Measurements from ENCODE around the gene GTF2B. TPM values are rescaled to one million over a fixed set of nuclear protein-coding genes. Genes with fewer than 3 reads are reported as not detected.
"Not testable (repeated sequence)": the region's sequence is repeated elsewhere in the genome, so short reads cannot be mapped to it uniquely, and the experiment has no call there.

Gene GTF2B
- total RNA-seq, 1 donor from 2014 or later = 52.7 TPM

DNA sequence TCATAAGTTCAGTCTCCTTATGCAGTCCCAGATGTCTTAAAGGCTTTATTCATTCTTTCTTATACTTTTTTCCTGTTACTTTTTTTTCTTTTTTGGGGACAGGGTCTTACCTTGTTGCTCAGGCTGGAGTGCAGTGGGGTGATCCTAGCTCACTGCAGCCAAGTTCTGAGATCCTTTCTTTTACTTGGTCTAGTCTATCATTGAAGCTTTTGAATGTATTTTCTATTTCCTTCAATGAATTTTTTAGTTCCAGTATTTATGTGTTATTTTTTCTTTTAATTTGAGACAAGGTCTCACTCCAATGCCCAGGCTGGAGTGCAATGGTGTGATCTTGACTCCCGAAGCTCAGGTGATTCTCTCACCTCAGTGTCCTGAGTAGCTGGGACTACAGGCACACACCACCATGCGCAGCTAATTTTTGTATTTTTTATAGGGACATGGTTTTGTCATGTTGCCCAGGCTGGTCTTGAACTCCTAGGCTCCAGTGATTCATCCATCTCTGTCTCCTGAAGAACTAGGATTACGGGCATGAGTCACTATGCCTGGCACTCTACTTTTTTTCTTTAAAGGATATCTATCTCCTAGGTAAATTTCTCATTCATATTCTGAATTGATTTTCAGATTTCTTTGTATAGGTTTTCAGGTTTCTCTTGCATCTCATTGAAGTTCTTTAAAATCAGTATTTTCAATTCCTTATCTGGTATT, 26.1 kb upstream of the GTF2B start:
- no peaks in the 10 kb centered on the region for H3K27me3 ChIP-seq (ENCODE audit: control insufficient read depth in 3 of 3, insufficient read depth in 3 of 3, low read length in 3 of 3)

DNA sequence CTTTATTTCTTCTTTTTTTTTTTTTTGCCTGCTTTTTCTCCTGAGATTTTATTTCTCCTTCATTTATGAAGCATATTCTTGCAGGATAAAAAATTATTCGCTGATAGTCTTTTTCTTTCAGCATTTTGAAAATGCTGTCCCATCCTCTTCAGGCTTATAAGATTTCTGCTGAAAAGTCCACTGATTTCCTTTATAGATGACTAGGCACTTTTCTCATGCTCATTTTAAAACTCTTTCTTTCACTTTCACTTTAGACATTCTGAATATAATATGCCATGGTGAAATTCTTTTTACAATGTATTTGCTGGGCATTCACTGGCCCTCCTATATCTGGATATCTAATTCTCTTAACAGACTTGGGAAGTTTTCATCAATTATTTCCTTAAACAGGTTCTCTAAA, 25.5 kb upstream of the GTF2B start:
- peaks cover 3 to 6% (median 4%) of the 10 kb centered on the region in 3 donors for H3K9me3 ChIP-seq (ENCODE audit: control insufficient read depth in 3 of 3, low read length in 3 of 3)
- no peak overlapping the region for H3K27ac ChIP-seq (ENCODE audit: low read depth, low read length)
- no peak overlapping the region for H3K4me3 ChIP-seq (ENCODE audit: low read length in 3 of 3)
- no peaks in the 10 kb centered on the region for H3K27me3 ChIP-seq (ENCODE audit: control insufficient read depth in 3 of 3, insufficient read depth in 3 of 3, low read length in 3 of 3)
- no peaks in the 10 kb centered on the region for H3K4me1 ChIP-seq (ENCODE audit: control insufficient read depth in 3 of 3, insufficient read depth in 3 of 3, low read length in 3 of 3)
- H3K9ac ChIP-seq (ENCODE audit: low read depth in 1 of 3, low read length in 3 of 3) = no peak overlapping the region
- H3K36me3 ChIP-seq (ENCODE audit: control insufficient read depth in 3 of 3, insufficient read depth in 3 of 3, low read length in 3 of 3) = peaks cover 6 to 13% (median 8%) of the 10 kb centered on the region in 3 donors

More for the DNA sequence above, 26.1 kb upstream of the GTF2B start:
- peaks cover 3 to 6% (median 4%) of the 10 kb centered on the region in 3 donors for H3K9me3 ChIP-seq (ENCODE audit: control insufficient read depth in 3 of 3, low read length in 3 of 3)
- no peak overlapping the region for H3K9ac ChIP-seq (ENCODE audit: low read depth in 1 of 3, low read length in 3 of 3)
- H3K27ac ChIP-seq (ENCODE audit: low read depth, low read length) = no peak overlapping the region
- no peaks in the 10 kb centered on the region for H3K4me1 ChIP-seq (ENCODE audit: control insufficient read depth in 3 of 3, insufficient read depth in 3 of 3, low read length in 3 of 3)
- H3K36me3 ChIP-seq (ENCODE audit: control insufficient read depth in 3 of 3, insufficient read depth in 3 of 3, low read length in 3 of 3) = peaks cover 6 to 17% (median 8%) of the 10 kb centered on the region in 3 donors
- H3K4me3 ChIP-seq (ENCODE audit: low read length in 3 of 3) = no peak overlapping the region

DNA sequence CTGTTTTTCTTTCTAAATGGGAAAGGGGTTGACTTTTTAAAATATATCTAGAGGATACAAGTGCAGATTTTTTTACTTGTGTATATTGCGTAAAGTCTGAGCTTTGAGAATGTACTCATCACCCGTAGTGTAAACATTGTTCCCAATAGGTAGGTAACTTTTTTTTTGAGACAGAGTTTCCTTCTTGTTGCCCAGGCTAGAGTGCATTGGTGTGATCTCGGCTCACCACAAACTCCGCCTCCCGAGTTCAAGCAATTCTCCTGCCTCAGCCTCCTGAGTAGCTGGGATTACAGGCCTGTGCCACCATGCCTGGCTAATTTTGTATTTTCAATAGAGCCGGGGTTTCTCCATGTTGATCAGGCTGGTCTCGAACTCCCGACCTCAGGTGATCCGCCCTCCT, 20.4 kb upstream of the GTF2B start:
- not testable (repeated sequence) for H3K27me3 ChIP-seq (ENCODE audit: control insufficient read depth in 3 of 3, insufficient read depth in 3 of 3, low read length in 3 of 3); H3K9ac ChIP-seq (ENCODE audit: low read depth in 1 of 3, low read length in 3 of 3); H3K36me3 ChIP-seq (ENCODE audit: control insufficient read depth in 3 of 3, insufficient read depth in 3 of 3, low read length in 3 of 3)

DNA sequence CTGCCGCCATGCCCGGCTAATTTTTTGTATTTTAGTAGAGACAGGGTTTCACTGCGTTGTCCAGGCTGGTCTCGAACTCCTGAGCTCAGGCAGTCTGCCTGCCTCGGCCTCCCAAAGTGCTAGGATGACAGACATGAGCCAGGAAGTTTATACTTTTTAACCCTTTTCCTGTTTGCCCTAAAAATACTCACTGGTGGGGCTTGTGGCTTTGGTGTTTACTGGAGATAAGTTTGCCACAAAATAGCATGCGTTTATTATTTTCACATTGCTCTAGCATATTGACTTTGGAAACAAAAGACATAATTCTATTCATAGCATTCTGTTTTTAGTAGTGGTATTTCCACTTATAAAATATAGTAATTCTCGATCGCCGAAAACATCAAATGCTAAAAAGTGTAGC, 19.8 kb upstream of the GTF2B start:
- no peak overlapping the region for H3K27ac ChIP-seq (ENCODE audit: low read depth, low read length)
- no peaks in the 10 kb centered on the region for H3K9me3 ChIP-seq (ENCODE audit: control insufficient read depth in 3 of 3, low read length in 3 of 3)
- no peaks in the 10 kb centered on the region for H3K4me1 ChIP-seq (ENCODE audit: control insufficient read depth in 3 of 3, insufficient read depth in 3 of 3, low read length in 3 of 3)
- H3K4me3 ChIP-seq (ENCODE audit: low read length in 3 of 3) = no peak overlapping the region
- H3K36me3 ChIP-seq (ENCODE audit: control insufficient read depth in 3 of 3, insufficient read depth in 3 of 3, low read length in 3 of 3) = no peaks in the 10 kb centered on the region
- H3K27me3 ChIP-seq (ENCODE audit: control insufficient read depth in 3 of 3, insufficient read depth in 3 of 3, low read length in 3 of 3) = no peaks in the 10 kb centered on the region
- H3K9ac ChIP-seq (ENCODE audit: low read depth in 1 of 3, low read length in 3 of 3) = no peak overlapping the region

More for the DNA sequence above, 20.4 kb upstream of the GTF2B start:
- H3K9me3 ChIP-seq (ENCODE audit: control insufficient read depth in 3 of 3, low read length in 3 of 3); H3K4me1 ChIP-seq (ENCODE audit: control insufficient read depth in 3 of 3, insufficient read depth in 3 of 3, low read length in 3 of 3); H3K4me3 ChIP-seq (ENCODE audit: low read length in 3 of 3); H3K27ac ChIP-seq (ENCODE audit: low read depth, low read length): not testable (repeated sequence)

DNA sequence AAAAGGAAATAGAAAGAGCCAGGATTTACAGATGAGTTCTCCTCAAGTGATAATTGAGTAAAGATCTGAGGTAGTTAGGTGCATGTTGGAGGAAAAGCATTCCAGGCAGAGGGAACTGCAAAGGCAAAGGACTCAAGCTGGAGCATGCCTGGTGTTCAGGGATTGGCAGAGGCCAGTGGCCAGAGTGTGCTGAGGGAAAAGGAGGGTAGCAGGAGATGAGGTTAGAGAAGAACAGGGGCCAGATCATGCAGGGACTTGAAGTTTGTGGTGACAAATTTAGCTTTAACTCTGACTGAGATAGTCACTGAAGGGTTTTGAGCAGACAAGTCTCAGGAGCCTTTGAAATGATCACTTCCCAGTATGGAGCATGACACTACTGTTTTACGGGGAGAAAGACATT, 19.0 kb upstream of the GTF2B start:
- Histone ChIP-seq H3K9me3 (ENCODE audit: control insufficient read depth in 3 of 3, low read length in 3 of 3) (no peaks in the 10 kb centered on the region), H3K9ac (ENCODE audit: low read depth in 1 of 3, low read length in 3 of 3) (no peak overlapping the region), H3K4me1 (ENCODE audit: control insufficient read depth in 3 of 3, insufficient read depth in 3 of 3, low read length in 3 of 3) (no peaks in the 10 kb centered on the region), H3K36me3 (ENCODE audit: control insufficient read depth in 3 of 3, insufficient read depth in 3 of 3, low read length in 3 of 3) (no peaks in the 10 kb centered on the region), H3K27me3 (ENCODE audit: control insufficient read depth in 3 of 3, insufficient read depth in 3 of 3, low read length in 3 of 3) (no peaks in the 10 kb centered on the region), H3K27ac (ENCODE audit: low read depth, low read length) (no peak overlapping the region), H3K4me3 (ENCODE audit: low read length in 3 of 3) (no peak overlapping the region)

DNA sequence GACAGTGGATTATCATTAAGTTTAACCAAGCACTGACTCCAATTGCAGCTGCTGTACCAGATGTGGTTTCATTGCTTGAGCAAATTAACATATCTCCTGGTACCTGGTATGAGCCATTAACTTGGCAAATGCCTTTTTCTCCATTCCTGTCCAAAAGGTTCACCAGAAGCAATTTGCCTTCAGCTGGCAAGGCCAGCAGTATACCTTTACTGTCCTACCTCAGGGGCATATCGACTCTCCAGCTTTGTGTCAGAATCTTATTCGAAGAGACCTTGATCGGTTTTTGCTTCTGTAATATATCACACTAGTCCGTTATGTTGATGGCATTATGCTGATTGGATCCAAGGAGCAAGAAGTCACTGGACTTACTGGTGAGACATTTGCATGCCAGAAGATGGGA, 9.5 kb upstream of the GTF2B start:
- no peaks in the 10 kb centered on the region for H3K9me3 ChIP-seq (ENCODE audit: control insufficient read depth in 3 of 3, low read length in 3 of 3)
- no peak overlapping the region for H3K4me3 ChIP-seq (ENCODE audit: low read length in 3 of 3)
- H3K4me1 ChIP-seq (ENCODE audit: control insufficient read depth in 3 of 3, insufficient read depth in 3 of 3, low read length in 3 of 3) = no peaks in the 10 kb centered on the region
- no peaks in the 10 kb centered on the region for H3K27me3 ChIP-seq (ENCODE audit: control insufficient read depth in 3 of 3, insufficient read depth in 3 of 3, low read length in 3 of 3)
- no peak overlapping the region for H3K27ac ChIP-seq (ENCODE audit: low read depth, low read length)
- no peak overlapping the region for H3K9ac ChIP-seq (ENCODE audit: low read depth in 1 of 3, low read length in 3 of 3)
- H3K36me3 ChIP-seq (ENCODE audit: control insufficient read depth in 3 of 3, insufficient read depth in 3 of 3, low read length in 3 of 3) = no peaks in the 10 kb centered on the region

DNA sequence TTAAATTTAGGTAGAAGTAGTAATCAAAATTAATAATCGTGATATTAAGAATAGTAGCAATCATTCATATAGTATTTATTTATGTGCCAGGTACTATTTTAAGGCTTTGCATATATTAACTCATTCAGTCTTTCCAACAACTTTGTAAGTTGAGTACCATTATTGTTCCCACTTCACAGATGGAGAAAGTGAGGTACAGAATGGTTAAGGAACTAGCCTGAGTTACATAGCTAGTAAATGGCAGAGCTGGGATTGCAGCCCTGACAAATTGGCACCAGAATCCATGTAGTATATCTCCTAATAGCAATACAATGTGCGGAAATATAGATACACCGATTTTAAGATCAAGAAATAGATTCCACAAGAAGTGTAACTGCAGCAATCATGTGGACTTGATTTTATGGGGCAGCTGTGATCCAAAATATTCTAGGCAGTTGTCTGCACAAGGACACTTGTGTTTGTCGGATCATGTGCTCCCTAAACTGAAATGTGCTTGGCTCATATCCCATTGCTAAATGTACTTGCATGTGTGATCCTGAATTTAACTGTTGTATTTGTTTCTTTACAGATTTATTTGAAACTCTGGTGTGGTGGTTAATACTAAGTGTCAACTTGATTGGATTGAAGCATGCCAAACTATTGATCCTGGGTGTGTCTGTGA, 5.8 kb upstream of the GTF2B start:
- Histone ChIP-seq H3K4me3 (ENCODE audit: low read length in 3 of 3) (no peak overlapping the region), H3K36me3 (ENCODE audit: control insufficient read depth in 3 of 3, insufficient read depth in 3 of 3, low read length in 3 of 3) (no peaks in the 10 kb centered on the region), H3K9me3 (ENCODE audit: control insufficient read depth in 3 of 3, low read length in 3 of 3) (no peaks in the 10 kb centered on the region), H3K4me1 (ENCODE audit: control insufficient read depth in 3 of 3, insufficient read depth in 3 of 3, low read length in 3 of 3) (no peaks in the 10 kb centered on the region), H3K27ac (ENCODE audit: low read depth, low read length) (no peak overlapping the region), H3K9ac (ENCODE audit: low read depth in 1 of 3, low read length in 3 of 3) (no peak overlapping the region), H3K27me3 (ENCODE audit: control insufficient read depth in 3 of 3, insufficient read depth in 3 of 3, low read length in 3 of 3) (no peaks in the 10 kb centered on the region)

DNA sequence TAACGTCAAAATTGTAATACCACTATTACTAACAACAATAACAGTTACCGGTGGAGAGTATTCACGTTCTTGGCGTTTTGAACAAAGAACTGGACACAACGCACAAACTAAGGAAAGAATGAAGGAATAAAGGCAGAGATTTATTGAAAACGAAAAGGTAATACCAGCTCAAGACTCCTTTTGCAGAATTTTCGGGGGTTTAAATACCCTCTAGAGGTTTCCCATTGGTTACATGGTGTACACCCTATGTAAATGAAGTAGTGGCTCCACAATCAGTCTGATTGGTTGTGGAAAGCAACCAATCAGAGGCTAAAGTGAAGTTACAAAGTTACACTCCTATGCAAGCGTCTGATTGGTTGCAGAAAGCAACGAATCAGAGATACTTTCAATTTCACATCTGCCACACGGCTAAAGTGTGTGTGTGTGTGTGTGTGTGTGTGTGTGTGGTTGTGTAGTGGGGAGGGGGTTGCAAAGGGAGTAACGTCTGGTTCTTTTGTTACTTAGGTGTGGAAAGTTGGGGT, 1.1 kb upstream of the GTF2B start:
- peak overlapping the region; percentile 91 for H3K27ac ChIP-seq (ENCODE audit: low read depth, low read length)
- peak overlapping the region; percentile 91 to 97 (median 93) for H3K4me3 ChIP-seq (ENCODE audit: low read length in 3 of 3)

DNA sequence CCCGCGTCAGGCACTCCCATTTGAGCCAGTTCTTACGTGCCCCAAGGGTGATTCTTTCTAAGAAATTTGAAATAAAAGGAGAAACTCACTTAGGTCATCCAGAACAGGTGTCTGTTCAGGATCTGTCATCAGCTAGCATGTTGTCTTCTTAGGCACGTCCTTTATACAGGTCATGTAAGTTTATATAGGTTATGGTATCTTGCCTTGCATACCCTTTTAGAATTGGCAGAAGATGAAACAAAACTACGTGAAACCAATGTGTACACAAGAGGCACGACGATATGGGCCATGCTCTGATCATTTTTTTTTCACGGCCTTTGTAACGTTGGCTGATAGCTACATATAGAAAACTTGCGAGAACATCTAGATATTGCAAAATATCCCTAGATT, 579 bp upstream of the GTF2B start:
- Histone ChIP-seq H3K4me1 (ENCODE audit: control insufficient read depth in 3 of 3, insufficient read depth in 3 of 3, low read length in 3 of 3) (peaks cover 10 to 15% (median 14%) of the 10 kb centered on the region in 3 donors), H3K9ac (ENCODE audit: low read depth in 1 of 3, low read length in 3 of 3) (no peak overlapping the region), H3K9me3 (ENCODE audit: control insufficient read depth in 3 of 3, low read length in 3 of 3) (no peaks in the 10 kb centered on the region), H3K4me3 (ENCODE audit: low read length in 3 of 3) (peak overlapping the region; percentile 91 to 97 (median 93)), H3K27me3 (ENCODE audit: control insufficient read depth in 3 of 3, insufficient read depth in 3 of 3, low read length in 3 of 3) (no peaks in the 10 kb centered on the region), H3K27ac (ENCODE audit: low read depth, low read length) (peak overlapping the region; percentile 91), H3K36me3 (ENCODE audit: control insufficient read depth in 3 of 3, insufficient read depth in 3 of 3, low read length in 3 of 3) (peaks cover 0 to 3% (median 0%) of the 10 kb centered on the region in 3 donors)

More for the DNA sequence above, 1.1 kb upstream of the GTF2B start:
- Histone ChIP-seq H3K36me3 (ENCODE audit: control insufficient read depth in 3 of 3, insufficient read depth in 3 of 3, low read length in 3 of 3) (no peaks in the 10 kb centered on the region), H3K4me1 (ENCODE audit: control insufficient read depth in 3 of 3, insufficient read depth in 3 of 3, low read length in 3 of 3) (peaks cover 10 to 15% (median 14%) of the 10 kb centered on the region in 3 donors), H3K9me3 (ENCODE audit: control insufficient read depth in 3 of 3, low read length in 3 of 3) (no peaks in the 10 kb centered on the region), H3K27me3 (ENCODE audit: control insufficient read depth in 3 of 3, insufficient read depth in 3 of 3, low read length in 3 of 3) (no peaks in the 10 kb centered on the region), H3K9ac (ENCODE audit: low read depth in 1 of 3, low read length in 3 of 3) (no peak overlapping the region)

DNA sequence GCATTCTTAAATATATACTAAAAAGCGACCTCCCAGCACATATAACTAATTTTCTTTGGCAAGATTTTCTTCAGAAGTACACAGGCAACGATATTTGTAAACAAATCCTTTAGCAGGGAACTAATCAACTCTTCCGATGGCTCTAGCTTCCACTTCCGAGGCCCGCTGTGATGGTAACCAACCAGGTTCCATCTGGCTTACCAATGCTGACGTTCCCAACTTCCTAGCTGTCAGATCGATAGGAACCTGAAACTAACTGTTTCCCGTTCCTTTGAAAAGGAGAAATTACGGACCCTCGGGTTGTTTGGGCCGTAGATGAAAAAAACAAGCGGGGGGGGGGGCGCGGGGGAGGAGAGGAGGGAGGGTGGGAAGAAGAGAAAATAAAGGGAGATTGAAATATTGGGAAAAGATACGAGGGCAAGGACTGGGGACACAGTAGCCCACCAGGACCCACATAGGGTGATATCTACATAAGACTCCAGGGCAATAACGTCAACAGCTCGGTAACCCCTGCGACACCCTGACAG, 513 bp downstream of the GTF2B start:
- Histone ChIP-seq H3K9ac (ENCODE audit: low read depth in 1 of 3, low read length in 3 of 3) (peak overlapping the region; percentile 96 to 97 (median 96)), H3K27ac (ENCODE audit: low read depth, low read length) (peak overlapping the region; percentile 91), H3K9me3 (ENCODE audit: control insufficient read depth in 3 of 3, low read length in 3 of 3) (no peaks in the 10 kb centered on the region), H3K4me3 (ENCODE audit: low read length in 3 of 3) (peak overlapping the region; percentile 91 to 97 (median 93)), H3K4me1 (ENCODE audit: control insufficient read depth in 3 of 3, insufficient read depth in 3 of 3, low read length in 3 of 3) (peaks cover 10 to 15% (median 14%) of the 10 kb centered on the region in 3 donors), H3K36me3 (ENCODE audit: control insufficient read depth in 3 of 3, insufficient read depth in 3 of 3, low read length in 3 of 3) (peaks cover 2 to 10% (median 3%) of the 10 kb centered on the region in 3 donors), H3K27me3 (ENCODE audit: control insufficient read depth in 3 of 3, insufficient read depth in 3 of 3, low read length in 3 of 3) (no peaks in the 10 kb centered on the region)

Measured in skeletal muscle tissue (tissue), 4 donors.